CD4-positive, alpha-beta memory T cell (primary cell): Measurements from ENCODE around the gene KIAA1549. TPM values are rescaled to one million over a fixed set of nuclear protein-coding genes. Genes with fewer than 3 reads are reported as not detected.
"Not testable (repeated sequence)": the region's sequence is repeated elsewhere in the genome, so short reads cannot be mapped to it uniquely, and the experiment has no call there.

Source experiments
- CTCF ChIA-PET: fragments of 350-600 bp; sonication (Branson Sonifier 250); formaldehyde crosslinking; loops from one replicate; lab custom pipeline; 2021; ENCODE audit warnings: inconsistent platforms; ENCODE audit not compliant: partially characterized antibody; lab: Charles Lee
- POLR2A ChIA-PET: fragments of 350-600 bp; sonication (Branson Sonifier 250); formaldehyde crosslinking; loops from one replicate; lab custom pipeline; 2021; ENCODE audit not compliant: partially characterized antibody; lab: Charles Lee
- DNase-seq, 5 donors: peaks; one replicate each; pipeline versions ENCODE4 v3.0.0 to v3.0.0-alpha.2; 2020 to 2022; ENCODE audit warnings: mixed read lengths in 1 of 5
- H3K27ac ChIP-seq: one replicate; pipeline ENCODE4 v1.7.0; 2013; ENCODE audit warnings: low read depth, low read length
- H3K27me3 ChIP-seq: 2 replicates; pipeline ENCODE4 v1.7.0; 2013; ENCODE audit warnings: mild to moderate bottlenecking, low read length, moderate library complexity; ENCODE audit not compliant: insufficient read depth
- H3K36me3 ChIP-seq: 2 replicates; pipeline ENCODE4 v1.7.0; 2013; ENCODE audit warnings: mild to moderate bottlenecking, low read length, moderate library complexity; ENCODE audit not compliant: insufficient read depth
- H3K4me1 ChIP-seq: 2 replicates; pipeline ENCODE4 v1.7.0; 2013; ENCODE audit warnings: mild to moderate bottlenecking, low read length, moderate library complexity; ENCODE audit not compliant: insufficient read depth
- H3K4me3 ChIP-seq, 2 donors: one replicate each; pipeline ENCODE4 v1.7.0; 2013; ENCODE audit warnings: low read length in 2 of 2, mild to moderate bottlenecking in 1 of 2
- H3K9me3 ChIP-seq, 2 donors: one replicate each; pipeline ENCODE4 v1.7.0; 2013; ENCODE audit warnings: low read length in 2 of 2, control low read depth in 1 of 2; ENCODE audit not compliant: control insufficient read depth in 1 of 2
- H3K27ac Mint-ChIP-seq, 7 donors: one replicate each; pipeline ENCODE4 v1.8.0; 2020 to 2021; ENCODE audit warnings: mixed read lengths in 7 of 7, mild to moderate bottlenecking in 6 of 7, inconsistent platforms in 3 of 7, moderate library complexity in 3 of 7
- H3K27me3 Mint-ChIP-seq, 2 donors: one replicate each; pipeline ENCODE4 v1.8.0; 2020 to 2021; ENCODE audit warnings: mixed read lengths in 2 of 2
- H3K36me3 Mint-ChIP-seq, 2 donors: one replicate each; pipeline ENCODE4 v1.8.0; 2020 to 2021; ENCODE audit warnings: mixed read lengths in 2 of 2, inconsistent platforms in 1 of 2, mild to moderate bottlenecking in 1 of 2
- H3K4me1 Mint-ChIP-seq, 4 donors: one replicate each; pipeline ENCODE4 v1.8.0; 2020 to 2021; ENCODE audit warnings: mixed read lengths in 4 of 4, mild to moderate bottlenecking in 1 of 4
- H3K4me3 Mint-ChIP-seq, 8 donors: one replicate each; pipeline ENCODE4 v1.8.0; 2020 to 2021; ENCODE audit warnings: mixed read lengths in 8 of 8, mild to moderate bottlenecking in 7 of 8, moderate library complexity in 6 of 8, inconsistent platforms in 3 of 8
- H3K9me3 Mint-ChIP-seq, 8 donors: one replicate each; pipeline ENCODE4 v1.8.0; 2020 to 2021; ENCODE audit warnings: mixed read lengths in 8 of 8, mild to moderate bottlenecking in 5 of 8, inconsistent platforms in 3 of 8, moderate library complexity in 1 of 8
- intact Hi-C: fragments of 100-400 bp; cut with micrococcal nuclease; formaldehyde crosslinking; loops from one replicate; pipeline ENCODE4 v1.15.1; 2023
- polyA plus RNA-seq, 2 donors: library from polyadenylated mRNA; unstranded; fragments of 300-500 nt; fragmentation: Illumina TruSeq; gene quantifications; one replicate each; pipeline ENCODE4 v1.2.3, GENCODE V29; 2021
- total RNA-seq, 2 experiments: library from RNA; stranded (reverse); gene quantifications; one replicate each; pipeline ENCODE4 v1.2.3, GENCODE V29; 2021

The KIAA1549 gene
- total and polyA plus RNA-seq, 4 experiments from 2014 or later = 0.02 to 0.11 (median 0.06) TPM; not detected in 1

- H3K4me3 Mint-ChIP-seq = no peak overlapping the region
- H3K27ac Mint-ChIP-seq = no peak overlapping the region
- ChIA-PET POLR2A (interaction anchor here (0.5 kb wide), 1 partner anchor 473 kb away, joined by 3 read pairs; no protein-coding TSS in a partner anchor), CTCF (no interaction called here)
- intact Hi-C loops = no loop called here
- no peak overlapping the region for H3K27ac ChIP-seq
- no peaks in the 10 kb centered on the region for H3K4me1 Mint-ChIP-seq
- no peak for DNase-seq
- H3K36me3 Mint-ChIP-seq = no peaks in the 10 kb centered on the region
- no peaks in the 10 kb centered on the region for H3K27me3 ChIP-seq
- H3K4me1 ChIP-seq = no peaks in the 10 kb centered on the region
- no peaks in the 10 kb centered on the region for H3K36me3 ChIP-seq
- no peaks in the 10 kb centered on the region for H3K9me3 ChIP-seq
- no peaks in the 10 kb centered on the region for H3K9me3 Mint-ChIP-seq
- peaks cover 2% of the 10 kb centered on the region in 2 donors for H3K27me3 Mint-ChIP-seq
- H3K4me3 ChIP-seq = no peak overlapping the region
These were observed 38.1 kb downstream of the KIAA1549 start for GRCh38 chr7:138943061-138943460.

GRCh38 chr7:138941545-138941944 lies 39.6 kb downstream of the KIAA1549 start:
- no peaks in the 10 kb centered on the region for H3K9me3 ChIP-seq
- no peak for DNase-seq
- no peak overlapping the region for H3K27ac ChIP-seq
- no peak overlapping the region for H3K27ac Mint-ChIP-seq
- H3K4me1 Mint-ChIP-seq = no peaks in the 10 kb centered on the region
- H3K27me3 Mint-ChIP-seq = peaks cover 2% of the 10 kb centered on the region in 2 donors
- no peaks in the 10 kb centered on the region for H3K36me3 Mint-ChIP-seq
- H3K4me1 ChIP-seq = no peaks in the 10 kb centered on the region
- no peak overlapping the region for H3K4me3 ChIP-seq
- no peaks in the 10 kb centered on the region for H3K36me3 ChIP-seq
- no peak overlapping the region for H3K4me3 Mint-ChIP-seq
- H3K9me3 Mint-ChIP-seq = no peaks in the 10 kb centered on the region
- POLR2A ChIA-PET = no interaction called here
- intact Hi-C loops = no loop called here
- H3K27me3 ChIP-seq = no peaks in the 10 kb centered on the region
- CTCF ChIA-PET = no interaction called here

- H3K27ac Mint-ChIP-seq, CTCF ChIA-PET: not testable (repeated sequence)
These were observed 40.6 kb downstream of the KIAA1549 start for GRCh38 chr7:138940602-138941001.

GRCh38 chr7:138937484-138937883 lies 43.7 kb downstream of the KIAA1549 start:
- peaks cover 2% of the 10 kb centered on the region in 2 donors for H3K27me3 Mint-ChIP-seq
- POLR2A ChIA-PET = no interaction called here
- H3K36me3 Mint-ChIP-seq = no peaks in the 10 kb centered on the region
- Histone ChIP-seq H3K27ac (no peak overlapping the region), H3K9me3 (no peaks in the 10 kb centered on the region), H3K4me1 (no peaks in the 10 kb centered on the region), H3K36me3 (no peaks in the 10 kb centered on the region), H3K27me3 (no peaks in the 10 kb centered on the region), H3K4me3 (no peak overlapping the region)
- H3K9me3 Mint-ChIP-seq = no peaks in the 10 kb centered on the region
- H3K27ac Mint-ChIP-seq = no peak overlapping the region
- DNase-seq = no peak
- no peak overlapping the region for H3K4me3 Mint-ChIP-seq
- H3K4me1 Mint-ChIP-seq = no peaks in the 10 kb centered on the region
- CTCF ChIA-PET = no interaction called here
- intact Hi-C loops = no loop called here

More at GRCh38 chr7:138940602-138941001, 40.6 kb downstream of the KIAA1549 start:
- H3K9me3 Mint-ChIP-seq, DNase-seq, H3K4me1 ChIP-seq, H3K27ac ChIP-seq, H3K9me3 ChIP-seq, H3K4me1 Mint-ChIP-seq, H3K4me3 Mint-ChIP-seq, POLR2A ChIA-PET, H3K27me3 ChIP-seq, H3K36me3 ChIP-seq, H3K36me3 Mint-ChIP-seq, H3K27me3 Mint-ChIP-seq, intact Hi-C loops, H3K4me3 ChIP-seq: not testable (repeated sequence)

- no peak overlapping the region for H3K27ac ChIP-seq
- no peaks in the 10 kb centered on the region for H3K4me1 ChIP-seq
- H3K9me3 Mint-ChIP-seq = no peaks in the 10 kb centered on the region
- no peak overlapping the region for H3K4me3 ChIP-seq
- H3K36me3 ChIP-seq = no peaks in the 10 kb centered on the region
- H3K36me3 Mint-ChIP-seq = no peaks in the 10 kb centered on the region
- no peaks in the 10 kb centered on the region for H3K27me3 ChIP-seq
- H3K9me3 ChIP-seq = no peaks in the 10 kb centered on the region
- H3K4me1 Mint-ChIP-seq = no peaks in the 10 kb centered on the region
- intact Hi-C loops = no loop called here
- no peak overlapping the region for H3K4me3 Mint-ChIP-seq
- ChIA-PET POLR2A (no interaction called here), CTCF (interaction anchor here (1.2 kb wide), 1 partner anchor 49 kb away, joined by 3 read pairs; no protein-coding TSS in a partner anchor)
- peaks cover 0 to 2% of the 10 kb centered on the region in 2 donors for H3K27me3 Mint-ChIP-seq
- DNase-seq = no peak
- H3K27ac Mint-ChIP-seq = no peak overlapping the region
These were observed 45.7 kb downstream of the KIAA1549 start for GRCh38 chr7:138935465-138936011.

- no peak overlapping the region for H3K27ac Mint-ChIP-seq
- POLR2A ChIA-PET = no interaction called here
- Histone ChIP-seq H3K27ac (no peak overlapping the region), H3K36me3 (no peaks in the 10 kb centered on the region), H3K27me3 (no peaks in the 10 kb centered on the region), H3K4me3 (no peak overlapping the region), H3K9me3 (no peaks in the 10 kb centered on the region), H3K4me1 (no peaks in the 10 kb centered on the region)
- DNase-seq = no peak
- intact Hi-C loops = no loop called here
- H3K9me3 Mint-ChIP-seq = no peaks in the 10 kb centered on the region
- CTCF ChIA-PET = interaction anchor here (1.2 kb wide), 1 partner anchor 48 kb away, joined by 3 read pairs; no protein-coding TSS in a partner anchor
- H3K27me3 Mint-ChIP-seq = peaks cover 0 to 2% of the 10 kb centered on the region in 2 donors
- no peaks in the 10 kb centered on the region for H3K4me1 Mint-ChIP-seq
- H3K36me3 Mint-ChIP-seq = no peaks in the 10 kb centered on the region
- H3K4me3 Mint-ChIP-seq = no peak overlapping the region
These were observed 46.3 kb downstream of the KIAA1549 start for GRCh38 chr7:138934861-138935260.

- Histone ChIP-seq H3K27me3 (no peaks in the 10 kb centered on the region), H3K36me3 (no peaks in the 10 kb centered on the region), H3K4me3 (no peak overlapping the region), H3K27ac (no peak overlapping the region), H3K4me1 (no peaks in the 10 kb centered on the region), H3K9me3 (no peaks in the 10 kb centered on the region)
- POLR2A ChIA-PET = no interaction called here
- no peak for DNase-seq
- Mint-ChIP-seq H3K9me3 (no peaks in the 10 kb centered on the region), H3K27me3 (peaks cover 0 to 2% of the 10 kb centered on the region in 2 donors), H3K27ac (no peak overlapping the region), H3K4me3 (no peak overlapping the region), H3K4me1 (no peaks in the 10 kb centered on the region), H3K36me3 (no peaks in the 10 kb centered on the region)
- intact Hi-C loops = no loop called here
- CTCF ChIA-PET = no interaction called here
These were observed 46.8 kb downstream of the KIAA1549 start for GRCh38 chr7:138934367-138934766.
